ENCODE measurements around the gene DSC3. TPM values are rescaled to one million over a fixed set of nuclear protein-coding genes. Genes with fewer than 3 reads are reported as not detected.

DSC3 gene
- total RNA-seq, 1 experiment from 2014 or later, result 14.6 TPM

- H3K36me3 ChIP-seq (ENCODE audit: low read depth, low read length), result no peaks in the 10 kb centered on the region
- DNase-seq, result no peak
- no peaks in the 10 kb centered on the region for H3K9me2 ChIP-seq (replicated peaks; ENCODE audit: low read length)
- no peak overlapping the region for H2AFZ ChIP-seq (ENCODE audit: low read length)
- H3K4me2 ChIP-seq (ENCODE audit: low read length), result no peak overlapping the region
- H3K4me1 ChIP-seq (ENCODE audit: insufficient read depth, low read length), result no peaks in the 10 kb centered on the region
- H3K27me3 ChIP-seq (ENCODE audit: low read length), result no peaks in the 10 kb centered on the region
- ChIA-PET CTCF (no interaction called here), POLR2A (ENCODE audit: unreplicated experiment) (interaction anchor here (0.5 kb wide), 1 partner anchor 15 kb away, joined by 3 read pairs; no protein-coding TSS in a partner anchor)
- no peak overlapping the region for H3K4me3 ChIP-seq (ENCODE audit: low read length)
- no peak overlapping the region for H3K27ac ChIP-seq (ENCODE audit: low read length)
- no peaks in the 10 kb centered on the region for H3K9me3 ChIP-seq (ENCODE audit: low read length)
- TF ChIP-seq EZH2 (IDR thresholded peaks at IDR 0.05; ENCODE audit: low read length, unreplicated experiment) (no peak), EZH2phosphoT487 (IDR thresholded peaks at IDR 0.05; ENCODE audit: borderline replicate concordance, low read length) (no peak), CTCF (conservative IDR thresholded peaks at IDR 0.05; ENCODE audit: low read depth, low read length) (no peak)
- no peaks in the 10 kb centered on the region for H4K20me1 ChIP-seq (ENCODE audit: low read length)
- H3K79me2 ChIP-seq (ENCODE audit: low read length), result no peaks in the 10 kb centered on the region
- no peak overlapping the region for H3K9ac ChIP-seq (ENCODE audit: low read length)
- intact Hi-C loops (cut with micrococcal nuclease), result no loop called here
- no peak for ATAC-seq
- BruUV-seq (replicated peaks), result no TSS peak
- H3F3A ChIP-seq (ENCODE audit: low read length, unreplicated experiment), result no peaks in the 10 kb centered on the region
Measured at GRCh38 chr18:31056296-31056695, 13.8 kb upstream of the DSC3 start.

GRCh38 chr18:31050635-31051034 lies 8.1 kb upstream of the DSC3 start:
- Histone ChIP-seq H3K27me3 (ENCODE audit: low read length) (no peaks in the 10 kb centered on the region), H3K27ac (ENCODE audit: low read length) (no peak overlapping the region), H4K20me1 (ENCODE audit: low read length) (no peaks in the 10 kb centered on the region), H3F3A (ENCODE audit: low read length, unreplicated experiment) (no peaks in the 10 kb centered on the region), H3K79me2 (ENCODE audit: low read length) (no peaks in the 10 kb centered on the region), H3K4me1 (ENCODE audit: insufficient read depth, low read length) (peaks cover 4% of the 10 kb centered on the region), H3K36me3 (ENCODE audit: low read depth, low read length) (no peaks in the 10 kb centered on the region), H3K4me2 (ENCODE audit: low read length) (no peak overlapping the region), H3K9me2 (replicated peaks; ENCODE audit: low read length) (no peaks in the 10 kb centered on the region), H3K9me3 (ENCODE audit: low read length) (no peaks in the 10 kb centered on the region), H2AFZ (ENCODE audit: low read length) (no peak overlapping the region), H3K9ac (ENCODE audit: low read length) (no peak overlapping the region), H3K4me3 (ENCODE audit: low read length) (no peak overlapping the region)
- DNase-seq, result no peak
- POLR2A ChIA-PET (ENCODE audit: unreplicated experiment), result interaction anchor here (0.6 kb wide), 1 partner anchor 8 kb away, joined by 4 read pairs; the partner anchor contains the start of gene DSC3
- no peak for ATAC-seq
- CTCF ChIA-PET, result no interaction called here
- BruUV-seq (replicated peaks), result no TSS peak
- TF ChIP-seq CTCF (conservative IDR thresholded peaks at IDR 0.05; ENCODE audit: low read depth, low read length), result no peak
- no peak for TF ChIP-seq EZH2 (IDR thresholded peaks at IDR 0.05; ENCODE audit: low read length, unreplicated experiment)
- no peak for TF ChIP-seq EZH2phosphoT487 (IDR thresholded peaks at IDR 0.05; ENCODE audit: borderline replicate concordance, low read length)
- intact Hi-C loops (cut with micrococcal nuclease), result no loop called here

- H3K79me2 ChIP-seq (ENCODE audit: low read length), result no peaks in the 10 kb centered on the region
- H4K20me1 ChIP-seq (ENCODE audit: low read length), result no peaks in the 10 kb centered on the region
- H3K36me3 ChIP-seq (ENCODE audit: low read depth, low read length), result no peaks in the 10 kb centered on the region
- POLR2A ChIA-PET (ENCODE audit: unreplicated experiment), result no interaction called here
- H3K4me1 ChIP-seq (ENCODE audit: insufficient read depth, low read length), result peaks cover 16% of the 10 kb centered on the region
- H3F3A ChIP-seq (ENCODE audit: low read length, unreplicated experiment), result no peaks in the 10 kb centered on the region
- CTCF ChIA-PET, result no interaction called here
- H3K4me3 ChIP-seq (ENCODE audit: low read length), result no peak overlapping the region
- intact Hi-C loops (cut with micrococcal nuclease), result no loop called here
- no peak for DNase-seq
- H2AFZ ChIP-seq (ENCODE audit: low read length), result no peak overlapping the region
- no peaks in the 10 kb centered on the region for H3K27me3 ChIP-seq (ENCODE audit: low read length)
- TF ChIP-seq CTCF (conservative IDR thresholded peaks at IDR 0.05; ENCODE audit: low read depth, low read length), result no peak
- TF ChIP-seq EZH2 (IDR thresholded peaks at IDR 0.05; ENCODE audit: low read length, unreplicated experiment), result no peak
- no peak for TF ChIP-seq EZH2phosphoT487 (IDR thresholded peaks at IDR 0.05; ENCODE audit: borderline replicate concordance, low read length)
- H3K27ac ChIP-seq (ENCODE audit: low read length), result no peak overlapping the region
- no peaks in the 10 kb centered on the region for H3K9me3 ChIP-seq (ENCODE audit: low read length)
- no peak for ATAC-seq
- no peak overlapping the region for H3K9ac ChIP-seq (ENCODE audit: low read length)
- H3K9me2 ChIP-seq (replicated peaks; ENCODE audit: low read length), result no peaks in the 10 kb centered on the region
- H3K4me2 ChIP-seq (ENCODE audit: low read length), result no peak overlapping the region
- BruUV-seq (replicated peaks), result no TSS peak
Measured at GRCh38 chr18:31049189-31049588, 6.6 kb upstream of the DSC3 start.
